Keratinocyte (primary cell): ENCODE results near the gene GOSR1. TPM values are rescaled to one million over a fixed set of nuclear protein-coding genes. Genes with fewer than 3 reads are reported as not detected.
"Not testable (repeated sequence)": the region's sequence is repeated elsewhere in the genome, so short reads cannot be mapped to it uniquely, and the experiment has no call there.

Experiments
- DNase-seq: peaks from one replicate; pipeline ENCODE4 v3.0.0-alpha.2; 2011; ENCODE audit warnings: low read depth, missing footprints, low spot score
- FAIRE-seq: peaks from 2 replicates; lab custom pipeline; 2011; peaks lifted over from hg19 to GRCh38; lab: Jason Lieb, UNC
- H2AFZ ChIP-seq: 2 replicates; pipeline ENCODE4 v1.6.0; 2012; ENCODE audit warnings: low read length, control low read depth, inconsistent platforms; ENCODE audit not compliant: control insufficient read depth
- H3K27ac ChIP-seq: 2 replicates; pipeline ENCODE4 v1.5.1; 2011; ENCODE audit warnings: low read length; ENCODE audit not compliant: control insufficient read depth, insufficient read depth
- H3K27me3 ChIP-seq: 3 replicates; pipeline ENCODE4 v1.6.0; 2011; ENCODE audit warnings: low read length; ENCODE audit not compliant: control insufficient read depth, insufficient read depth; ENCODE audit errors: extremely low read depth
- H3K36me3 ChIP-seq, 2 experiments: 2 replicates in 1 of 2; 3 replicates in 1 of 2; pipeline ENCODE4 v1.5.1; 2011; ENCODE audit warnings: low read length in 2 of 2, mild to moderate bottlenecking in 1 of 2; ENCODE audit not compliant: control insufficient read depth in 2 of 2, insufficient read depth in 2 of 2; ENCODE audit errors: extremely low read depth in 1 of 2
- H3K4me1 ChIP-seq: 3 replicates; pipeline ENCODE4 v1.5.1; 2011; ENCODE audit warnings: low read length; ENCODE audit not compliant: control insufficient read depth, insufficient read depth; ENCODE audit errors: extremely low read depth
- H3K4me2 ChIP-seq: 3 replicates; pipeline ENCODE4 v1.6.0; 2011; ENCODE audit warnings: low read depth, low read length; ENCODE audit not compliant: control insufficient read depth, insufficient read depth; ENCODE audit errors: extremely low read depth
- H3K4me3 ChIP-seq, 3 experiments: fragments of 200-600 bp in 1 of 3; sonication (generic) in 1 of 3; 2 replicates in 2 of 3; 3 replicates in 1 of 3; pipeline ENCODE4 v1.5.1; 2011 to 2016; ENCODE audit warnings: low read length in 3 of 3, mild to moderate bottlenecking in 3 of 3, control low read depth in 2 of 3, inconsistent platforms in 1 of 3, low read depth in 1 of 3, mixed read lengths in 1 of 3, mixed run types in 1 of 3, moderate library complexity in 1 of 3; ENCODE audit not compliant: control insufficient read depth in 2 of 3, insufficient read depth in 2 of 3; ENCODE audit errors: extremely low read depth in 1 of 3
- H3K79me2 ChIP-seq: 2 replicates; pipeline ENCODE4 v1.6.0; 2012; ENCODE audit warnings: low read length; ENCODE audit not compliant: control insufficient read depth, insufficient read depth
- H3K9ac ChIP-seq: 3 replicates; pipeline ENCODE4 v1.6.0; 2011; ENCODE audit warnings: low read length; ENCODE audit not compliant: control insufficient read depth, insufficient read depth; ENCODE audit errors: extremely low read depth
- H3K9me1 ChIP-seq: 3 replicates; pipeline ENCODE4 v1.6.0; 2011; ENCODE audit warnings: low read length; ENCODE audit not compliant: control insufficient read depth, insufficient read depth; ENCODE audit errors: extremely low read depth
- H3K9me3 ChIP-seq: 2 replicates; pipeline ENCODE4 v1.5.1; 2012; ENCODE audit warnings: low read depth, low read length; ENCODE audit not compliant: control insufficient read depth
- H4K20me1 ChIP-seq: 3 replicates; pipeline ENCODE4 v1.6.0; 2011; ENCODE audit warnings: low read length; ENCODE audit not compliant: control insufficient read depth, insufficient read depth; ENCODE audit errors: extremely low read depth
- EZH2 ChIP-seq: IDR thresholded peaks from one replicate; pipeline ENCODE4 v1.6.1; 2012; ENCODE audit warnings: inconsistent platforms, mild to moderate bottlenecking, low read length, moderate library complexity
- dilution Hi-C: fragments of 300-500 bp; cut with MboI; formaldehyde crosslinking; loops from one replicate; pipeline ENCODE4 v1.7.0; 2020; ENCODE audit warnings: low sequenced_read_pairs; ENCODE audit not compliant: extremely low pct_ligation_motif_present
- polyA plus RNA-seq, 5 experiments: library from polyadenylated mRNA; depleted of rRNA in 3 of 5; stranded (reverse) in 3 of 5; stranded (forward) in 1 of 5; unstranded in 1 of 5; fragments of >200 nt; gene quantifications; 1 replicate in 1 of 5; 2 replicates in 3 of 5; 3 replicates in 1 of 5; pipeline versions ENCODE4 v1.2.1 to v1.2.3, GENCODE V29; 2011 to 2012; ENCODE audit warnings: missing spikeins in 2 of 5, low read depth in 1 of 5, low replicate concordance in 1 of 5
- TF ChIP-seq, protein P1 (sequence below), 3 experiments: IDR thresholded peaks in 1 of 3; conservative IDR thresholded peaks in 1 of 3; optimal IDR thresholded peaks in 1 of 3; 2 replicates in 2 of 3; 3 replicates in 1 of 3; pipeline versions ENCODE3 to v1.5.1; 2011; ENCODE audit warnings: low read length in 3 of 3, mild to moderate bottlenecking in 3 of 3, moderate library complexity in 2 of 3, control low read depth in 1 of 3, inconsistent platforms in 1 of 3; ENCODE audit not compliant: insufficient read depth in 2 of 3; ENCODE audit errors: extremely low read depth in 1 of 3

GOSR1 gene
- polyA plus RNA-seq, 1 donor (not counting 4 experiments of a cell fraction or from before 2014, with no cell fraction given): 24.5 TPM

GRCh38 chr17:30436729-30437128, 40.5 kb upstream of the GOSR1 start:
- Histone ChIP-seq H3K4me1 (peaks cover 7% of the 10 kb centered on the region), H3K9me3 (peaks cover 3% of the 10 kb centered on the region), H4K20me1 (no peaks in the 10 kb centered on the region), H3K27me3 (no peaks in the 10 kb centered on the region), H3K4me3 (no peak overlapping the region), H2AFZ (no peak overlapping the region), H3K36me3 (peaks cover 0 to 4% of the 10 kb centered on the region in 2 experiments), H3K4me2 (no peak overlapping the region), H3K79me2 (no peaks in the 10 kb centered on the region), H3K9ac (no peak overlapping the region), H3K9me1 (no peaks in the 10 kb centered on the region), H3K27ac (no peak overlapping the region)
- no peak for FAIRE-seq
- dilution Hi-C loops: no loop called here
- no peak for DNase-seq
- TF ChIP-seq EZH2: no peak
- TF ChIP-seq, protein P1, sequence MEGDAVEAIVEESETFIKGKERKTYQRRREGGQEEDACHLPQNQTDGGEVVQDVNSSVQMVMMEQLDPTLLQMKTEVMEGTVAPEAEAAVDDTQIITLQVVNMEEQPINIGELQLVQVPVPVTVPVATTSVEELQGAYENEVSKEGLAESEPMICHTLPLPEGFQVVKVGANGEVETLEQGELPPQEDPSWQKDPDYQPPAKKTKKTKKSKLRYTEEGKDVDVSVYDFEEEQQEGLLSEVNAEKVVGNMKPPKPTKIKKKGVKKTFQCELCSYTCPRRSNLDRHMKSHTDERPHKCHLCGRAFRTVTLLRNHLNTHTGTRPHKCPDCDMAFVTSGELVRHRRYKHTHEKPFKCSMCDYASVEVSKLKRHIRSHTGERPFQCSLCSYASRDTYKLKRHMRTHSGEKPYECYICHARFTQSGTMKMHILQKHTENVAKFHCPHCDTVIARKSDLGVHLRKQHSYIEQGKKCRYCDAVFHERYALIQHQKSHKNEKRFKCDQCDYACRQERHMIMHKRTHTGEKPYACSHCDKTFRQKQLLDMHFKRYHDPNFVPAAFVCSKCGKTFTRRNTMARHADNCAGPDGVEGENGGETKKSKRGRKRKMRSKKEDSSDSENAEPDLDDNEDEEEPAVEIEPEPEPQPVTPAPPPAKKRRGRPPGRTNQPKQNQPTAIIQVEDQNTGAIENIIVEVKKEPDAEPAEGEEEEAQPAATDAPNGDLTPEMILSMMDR (optimal IDR thresholded peaks at IDR 0.05 in 1 of 3, IDR thresholded peaks at IDR 0.05 in 1 of 3, conservative IDR thresholded peaks at IDR 0.05 in 1 of 3; ENCODE audit: extremely low read depth in 1 of 3, insufficient read depth in 2 of 3, low read length in 3 of 3): no peak

DNA sequence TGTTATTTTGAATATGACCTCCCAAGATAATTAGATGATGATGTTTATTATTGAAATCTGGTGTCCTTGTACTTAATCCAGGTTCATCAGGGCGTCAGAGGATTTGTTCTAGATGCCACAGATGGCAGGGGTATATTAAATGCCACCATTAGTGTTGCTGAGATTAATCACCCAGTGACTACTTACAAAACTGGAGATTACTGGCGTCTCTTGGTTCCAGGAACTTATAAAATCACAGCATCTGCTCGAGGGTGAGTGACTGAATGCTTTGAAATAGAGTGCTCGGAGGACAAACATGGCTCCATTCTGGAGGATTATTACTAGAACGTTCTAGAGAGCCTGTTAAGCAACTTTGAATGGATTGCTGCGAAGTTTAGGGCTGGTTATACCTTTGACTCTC, 33.5 kb upstream of the GOSR1 start:
- no peaks in the 10 kb centered on the region for H3K79me2 ChIP-seq
- H3K27me3 ChIP-seq: no peaks in the 10 kb centered on the region
- no peaks in the 10 kb centered on the region for H3K9me1 ChIP-seq
- H3K9me3 ChIP-seq: no peaks in the 10 kb centered on the region
- no peak overlapping the region for H3K27ac ChIP-seq
- H3K4me3 ChIP-seq: no peak overlapping the region
- no peak for FAIRE-seq
- dilution Hi-C loops: no loop called here
- no peak overlapping the region for H3K9ac ChIP-seq
- no peak for DNase-seq
- no peaks in the 10 kb centered on the region for H3K36me3 ChIP-seq
- no peaks in the 10 kb centered on the region for H4K20me1 ChIP-seq
- no peaks in the 10 kb centered on the region for H3K4me1 ChIP-seq
- no peak overlapping the region for H2AFZ ChIP-seq
- TF ChIP-seq EZH2: no peak
- TF ChIP-seq, protein P1 (optimal IDR thresholded peaks at IDR 0.05 in 1 of 3, IDR thresholded peaks at IDR 0.05 in 1 of 3, conservative IDR thresholded peaks at IDR 0.05 in 1 of 3; ENCODE audit: extremely low read depth in 1 of 3, insufficient read depth in 2 of 3, low read length in 3 of 3): no peak
- H3K4me2 ChIP-seq: no peak overlapping the region

GRCh38 chr17:30446640-30447039, 30.6 kb upstream of the GOSR1 start:
- H2AFZ ChIP-seq, H3K9ac ChIP-seq, dilution Hi-C loops, H3K4me1 ChIP-seq, H3K27me3 ChIP-seq, DNase-seq, H3K4me3 ChIP-seq, H3K4me2 ChIP-seq, H3K27ac ChIP-seq, H3K9me1 ChIP-seq, FAIRE-seq, H3K36me3 ChIP-seq, H3K79me2 ChIP-seq, H3K9me3 ChIP-seq, H4K20me1 ChIP-seq: not testable (repeated sequence)
